Type B pancreatic cell (in vitro differentiated cells): Measurements from ENCODE around the gene NRSN2. TPM values are rescaled to one million over a fixed set of nuclear protein-coding genes. Genes with fewer than 3 reads are reported as not detected.
"Not testable (repeated sequence)": the region's sequence is repeated elsewhere in the genome, so short reads cannot be mapped to it uniquely, and the experiment has no call there.

Experiments
- DNase-seq: peaks from one replicate; pipeline ENCODE4 v3.0.0; 2021; ENCODE audit warnings: mixed read lengths; ENCODE audit not compliant: unreplicated experiment; ENCODE audit errors: extremely low spot score
- H3K27ac Mint-ChIP-seq: 2 replicates; pipeline ENCODE4 v1.8.0; 2021; ENCODE audit warnings: mild to moderate bottlenecking, mixed read lengths
- H3K27me3 Mint-ChIP-seq: 2 replicates; pipeline ENCODE4 v1.8.0; 2021; ENCODE audit warnings: mixed read lengths
- H3K36me3 Mint-ChIP-seq: 2 replicates; pipeline ENCODE4 v1.8.0; 2021; ENCODE audit warnings: mixed read lengths
- H3K4me1 Mint-ChIP-seq: one replicate; pipeline ENCODE4 v1.8.0; 2021; ENCODE audit warnings: mixed read lengths; ENCODE audit not compliant: unreplicated experiment
- H3K4me3 Mint-ChIP-seq: 2 replicates; pipeline ENCODE4 v1.8.0; 2021; ENCODE audit warnings: mild to moderate bottlenecking, mixed read lengths
- H3K9me3 Mint-ChIP-seq: 2 replicates; pipeline ENCODE4 v1.8.0; 2021; ENCODE audit warnings: mixed read lengths
- CTCF ChIP-seq: fragments of 200-600 bp; sonication (generic); conservative IDR thresholded peaks from 2 replicates; pipeline ENCODE4 v1.5.0; 2021; ENCODE audit warnings: antibody characterized with exemption, mild to moderate bottlenecking
- total RNA-seq: library from RNA; stranded (reverse); gene quantifications from 2 replicates; pipeline ENCODE4 v1.2.1, GENCODE V29; 2021; ENCODE audit warnings: low replicate concordance

The NRSN2 gene
- total RNA-seq, 1 donor from 2014 or later = 43.0 TPM

DNA sequence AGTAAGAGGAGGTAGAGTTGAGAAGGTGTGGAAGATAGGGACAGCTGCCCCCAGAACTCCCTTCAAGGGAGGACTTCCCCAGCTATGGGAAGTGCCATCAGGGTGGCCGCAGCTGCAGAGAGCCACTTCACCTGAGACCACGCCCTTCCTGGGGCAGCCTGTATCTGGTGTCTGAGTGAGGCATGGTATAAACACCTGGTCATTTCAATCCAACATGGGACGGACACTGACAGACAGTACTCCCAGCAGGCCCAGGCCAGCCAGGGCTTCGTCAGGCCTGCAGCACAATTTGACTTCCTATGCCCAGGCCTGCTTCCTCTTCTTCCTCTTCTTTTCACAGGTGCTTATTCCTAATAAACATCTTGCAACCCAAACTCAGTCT, 17.1 kb upstream of the NRSN2 start:
- Mint-ChIP-seq H3K4me1 (peaks cover 25% of the 10 kb centered on the region), H3K36me3 (peaks cover 11% of the 10 kb centered on the region), H3K27me3 (no peaks in the 10 kb centered on the region), H3K9me3 (no peaks in the 10 kb centered on the region), H3K27ac (peak overlapping the region; percentile 46), H3K4me3 (peak overlapping the region; percentile 61)
- no peak for DNase-seq
- no peak for TF ChIP-seq CTCF

- H3K36me3 Mint-ChIP-seq = peaks cover 11% of the 10 kb centered on the region
- peak; percentile 92 for TF ChIP-seq CTCF
- H3K4me3 Mint-ChIP-seq = peak overlapping the region; percentile 61
- no peaks in the 10 kb centered on the region for H3K9me3 Mint-ChIP-seq
- H3K27ac Mint-ChIP-seq = no peak overlapping the region
- DNase-seq = no peak
- H3K4me1 Mint-ChIP-seq = peaks cover 25% of the 10 kb centered on the region
- H3K27me3 Mint-ChIP-seq = no peaks in the 10 kb centered on the region
Measured at GRCh38 chr20:330233-331149, 16.4 kb upstream of the NRSN2 start.

GRCh38 chr20:334578-334977, 12.3 kb upstream of the NRSN2 start:
- no peak for TF ChIP-seq CTCF
- Mint-ChIP-seq H3K36me3 (peaks cover 12% of the 10 kb centered on the region), H3K4me3 (no peak overlapping the region), H3K9me3 (no peaks in the 10 kb centered on the region), H3K4me1 (peaks cover 10% of the 10 kb centered on the region), H3K27ac (no peak overlapping the region), H3K27me3 (no peaks in the 10 kb centered on the region)
- no peak for DNase-seq

GRCh38 chr20:336040-336439, 10.9 kb upstream of the NRSN2 start:
- DNase-seq, H3K4me1 Mint-ChIP-seq, H3K27me3 Mint-ChIP-seq, H3K4me3 Mint-ChIP-seq, H3K27ac Mint-ChIP-seq, H3K9me3 Mint-ChIP-seq: not testable (repeated sequence)
- H3K36me3 Mint-ChIP-seq = peaks cover 12% of the 10 kb centered on the region

DNA sequence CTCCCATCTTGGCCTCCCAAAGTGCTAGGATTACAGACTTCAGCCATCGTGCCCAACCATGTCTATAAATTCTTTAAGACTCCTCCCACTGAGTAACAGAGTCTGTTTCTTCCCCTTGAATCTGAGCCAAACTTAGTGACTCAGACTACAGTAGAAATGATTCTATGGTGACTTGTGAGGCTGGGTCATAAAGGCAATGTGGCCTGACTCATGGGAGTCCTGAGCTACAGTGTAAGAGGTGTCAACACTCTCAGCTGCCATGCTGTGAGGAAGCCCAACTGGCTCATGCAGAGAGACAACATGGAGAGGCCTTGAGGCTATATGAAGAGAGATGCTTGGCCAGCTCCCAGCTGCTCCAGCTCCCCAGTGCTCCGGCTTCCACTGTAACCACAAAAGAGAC, 5.2 kb upstream of the NRSN2 start:
- Mint-ChIP-seq H3K27ac (no peak overlapping the region), H3K4me1 (peaks cover 6% of the 10 kb centered on the region), H3K9me3 (no peaks in the 10 kb centered on the region), H3K4me3 (no peak overlapping the region), H3K27me3 (no peaks in the 10 kb centered on the region), H3K36me3 (peaks cover 11% of the 10 kb centered on the region)
- TF ChIP-seq CTCF = no peak
- no peak for DNase-seq

DNA sequence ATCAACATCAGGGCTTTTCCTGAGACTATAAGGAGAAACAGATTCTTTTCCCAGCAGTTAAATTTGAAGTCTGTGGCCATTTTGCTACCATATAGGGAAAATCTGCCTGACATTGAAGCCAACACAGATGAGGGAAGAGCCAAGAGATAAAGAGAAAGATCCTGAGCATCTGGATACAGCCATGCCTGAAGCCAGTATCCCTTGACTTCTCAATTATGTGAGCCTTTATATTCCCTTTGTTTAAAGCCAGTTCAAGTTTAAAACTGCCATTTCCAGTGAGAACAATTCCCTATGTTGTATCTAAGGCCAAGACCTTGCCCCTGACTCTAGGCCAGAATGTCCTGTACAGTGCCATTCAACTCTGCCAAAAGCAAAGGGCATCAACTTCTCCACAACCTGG, 3.8 kb upstream of the NRSN2 start:
- H3K4me3 Mint-ChIP-seq = no peak overlapping the region
- H3K36me3 Mint-ChIP-seq = peaks cover 8% of the 10 kb centered on the region
- H3K27me3 Mint-ChIP-seq = no peaks in the 10 kb centered on the region

More for the DNA sequence above, 3.8 kb upstream of the NRSN2 start:
- no peak for TF ChIP-seq CTCF
- no peak for DNase-seq
- peaks cover 7% of the 10 kb centered on the region for H3K4me1 Mint-ChIP-seq
- no peaks in the 10 kb centered on the region for H3K9me3 Mint-ChIP-seq
- H3K27ac Mint-ChIP-seq = no peak overlapping the region
